Neural cell (in vitro differentiated cells): ENCODE data around the gene KIAA2012. TPM values are rescaled to one million over a fixed set of nuclear protein-coding genes. Genes with fewer than 3 reads are reported as not detected.

Experiments used
- H2AFZ ChIP-seq: fragments of 200-600, 300-800 bp; sonication (generic), shearing (Covaris generic); 2 replicates; pipeline ENCODE4 v1.6.0; 2014; ENCODE audit warnings: low read depth, mild to moderate bottlenecking, antibody characterized with exemption, low read length, moderate library complexity
- H3F3A ChIP-seq: fragments of 200-600 bp; shearing (Covaris generic); 2 replicates; pipeline ENCODE4 v1.6.1; 2016; ENCODE audit warnings: mild to moderate bottlenecking, moderate library complexity, mixed read lengths, antibody characterized with exemption, low read length; ENCODE audit not compliant: insufficient read depth, poor library complexity, severe bottlenecking
- H3K27ac ChIP-seq: fragments of 200-600, 300-800 bp; sonication (generic), shearing (Covaris generic); 2 replicates; pipeline ENCODE4 v1.5.1; 2014; ENCODE audit warnings: mild to moderate bottlenecking, low read length, moderate library complexity
- H3K27me3 ChIP-seq: fragments of 300-800, 200-600 bp; sonication (generic), shearing (Covaris generic); 2 replicates; pipeline ENCODE4 v1.6.0; 2014; ENCODE audit warnings: mild to moderate bottlenecking, low read depth, low read length, moderate library complexity; ENCODE audit not compliant: insufficient read depth
- H3K36me3 ChIP-seq: fragments of 300-800, 200-600 bp; sonication (generic), shearing (Covaris generic); 2 replicates; pipeline ENCODE4 v1.5.1; 2014; ENCODE audit warnings: mild to moderate bottlenecking, antibody characterized with exemption, low read length, moderate library complexity; ENCODE audit not compliant: insufficient read depth
- H3K4me2 ChIP-seq: fragments of 300-800, 200-600 bp; sonication (generic), shearing (Covaris generic); 2 replicates; pipeline ENCODE4 v1.6.0; 2014; ENCODE audit warnings: mild to moderate bottlenecking, low read length
- H3K4me3 ChIP-seq: fragments of 300-800, 200-600 bp; sonication (generic), shearing (Covaris generic); 2 replicates; pipeline ENCODE4 v1.5.1; 2014; ENCODE audit warnings: mild to moderate bottlenecking, low read length, moderate library complexity
- H3K79me2 ChIP-seq: fragments of 200-600 bp; shearing (Covaris generic); replicated peaks from 2 replicates; pipeline ENCODE4 v1.6.0; 2014; ENCODE audit warnings: mild to moderate bottlenecking, low read length, moderate library complexity; ENCODE audit not compliant: insufficient read depth
- H3K9ac ChIP-seq: fragments of 300-800, 200-600 bp; sonication (generic), shearing (Covaris generic); 2 replicates; pipeline ENCODE4 v1.6.1; 2016; ENCODE audit warnings: mild to moderate bottlenecking, low read length, mixed read lengths
- H3K9me2 ChIP-seq: fragments of 200-600 bp; shearing (Covaris generic); 2 replicates; pipeline ENCODE4 v1.6.1; 2016; ENCODE audit warnings: mild to moderate bottlenecking, low read length, mixed read lengths; ENCODE audit not compliant: insufficient read depth
- H3K9me3 ChIP-seq: fragments of 200-600, 300-800 bp; sonication (generic), shearing (Covaris generic); 2 replicates; pipeline ENCODE4 v1.6.1; 2016; ENCODE audit warnings: mild to moderate bottlenecking, mixed run types, low read length, moderate library complexity, mixed read lengths
- H4K20me1 ChIP-seq: fragments of 200-600 bp; shearing (Covaris generic); 2 replicates; pipeline ENCODE4 v1.6.1; 2016; ENCODE audit warnings: mild to moderate bottlenecking, mixed run types; ENCODE audit not compliant: insufficient read depth
- EP300 ChIP-seq: fragments of 450-650 bp; conservative IDR thresholded peaks from 2 replicates; pipeline ENCODE4 v1.6.1; 2014; ENCODE audit warnings: antibody characterized with exemption, mild to moderate bottlenecking, moderate library complexity; ENCODE audit not compliant: poor library complexity, severe bottlenecking
- EZH2 ChIP-seq: fragments of 200-600, 300-800 bp; shearing (Covaris generic), sonication (generic); IDR thresholded peaks from 2 replicates; pipeline ENCODE4 v1.6.1; 2014; ENCODE audit warnings: antibody characterized with exemption, low read length, borderline replicate concordance, mild to moderate bottlenecking; ENCODE audit not compliant: insufficient read depth, poor library complexity, severe bottlenecking
- MXI1 ChIP-seq: fragments of 450-650 bp; conservative IDR thresholded peaks from 2 replicates; pipeline ENCODE4 v1.6.1; 2014; ENCODE audit warnings: antibody characterized with exemption, mild to moderate bottlenecking; ENCODE audit not compliant: poor library complexity, severe bottlenecking
- POLR2AphosphoS5 ChIP-seq: IDR thresholded peaks from 2 replicates; pipeline ENCODE4 v1.6.1; 2012
- RAD21 ChIP-seq: fragments of 450-650 bp; conservative IDR thresholded peaks from 2 replicates; pipeline ENCODE4 v1.6.1; 2014; ENCODE audit warnings: antibody characterized with exemption, mild to moderate bottlenecking, moderate library complexity
- SMC3 ChIP-seq: fragments of 450-650 bp; conservative IDR thresholded peaks from 2 replicates; pipeline ENCODE4 v1.6.1; 2014; ENCODE audit warnings: antibody characterized with exemption, mild to moderate bottlenecking, moderate library complexity; ENCODE audit not compliant: poor library complexity
- TAF1 ChIP-seq: IDR thresholded peaks from 2 replicates; pipeline ENCODE4 v1.6.1; 2012; ENCODE audit warnings: low read depth
- polyA plus RNA-seq: library from polyadenylated mRNA; depleted of rRNA; stranded (reverse); fragments of >200 nt; gene quantifications from 2 replicates; pipeline ENCODE4 v1.2.3, GENCODE V29; 2014
- TF ChIP-seq, protein P1 (sequence below): IDR thresholded peaks from 2 replicates; pipeline ENCODE4 v1.6.1; 2012; ENCODE audit warnings: borderline replicate concordance
- TF ChIP-seq, protein P2 (sequence below): fragments of 450-650 bp; IDR thresholded peaks from 2 replicates; pipeline ENCODE4 v1.5.1; 2014; ENCODE audit warnings: antibody characterized with exemption, mild to moderate bottlenecking, moderate library complexity; ENCODE audit not compliant: poor library complexity, severe bottlenecking

The KIAA2012 gene
- polyA plus RNA-seq, 1 donor from 2014 or later = not detected

DNA sequence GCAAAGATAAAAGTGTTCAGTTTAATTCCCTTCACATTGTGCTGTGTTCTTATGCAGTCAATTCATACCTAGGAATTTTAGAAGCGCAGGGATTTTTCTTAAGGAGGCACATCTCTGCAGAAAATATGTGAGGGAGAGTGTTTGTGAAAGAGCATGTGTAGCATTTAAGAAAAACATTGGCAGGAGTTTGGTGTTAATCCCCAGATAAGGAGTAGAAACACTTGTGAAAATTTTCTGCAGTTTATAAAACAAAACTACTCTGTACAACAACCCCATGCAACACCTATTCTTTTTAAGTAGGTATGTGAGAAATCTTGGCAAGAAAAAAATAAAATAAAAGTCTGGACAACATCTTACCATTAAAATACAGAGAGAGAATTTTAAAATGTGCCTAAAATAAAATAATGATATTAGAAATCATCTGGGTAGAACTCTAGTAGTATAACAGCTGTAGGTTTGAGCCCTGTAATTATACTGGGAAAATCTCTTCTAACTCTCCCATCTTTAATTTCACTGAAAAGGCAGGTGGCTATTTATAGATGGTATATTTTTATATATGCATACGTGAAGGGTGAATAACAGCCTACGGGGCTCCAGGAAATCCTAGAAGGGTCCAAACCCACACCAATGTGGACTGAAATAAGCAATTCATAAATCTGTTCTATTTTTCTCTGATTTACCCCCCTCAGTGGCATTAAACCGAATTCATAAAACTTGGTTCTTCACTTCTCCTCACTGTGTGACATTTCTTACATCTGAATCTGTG, 32.8 kb upstream of the KIAA2012 start:
- peaks cover 28% of the 10 kb centered on the region for H3K27me3 ChIP-seq
- H3K4me3 ChIP-seq = no peak overlapping the region
- H4K20me1 ChIP-seq = no peaks in the 10 kb centered on the region

DNA sequence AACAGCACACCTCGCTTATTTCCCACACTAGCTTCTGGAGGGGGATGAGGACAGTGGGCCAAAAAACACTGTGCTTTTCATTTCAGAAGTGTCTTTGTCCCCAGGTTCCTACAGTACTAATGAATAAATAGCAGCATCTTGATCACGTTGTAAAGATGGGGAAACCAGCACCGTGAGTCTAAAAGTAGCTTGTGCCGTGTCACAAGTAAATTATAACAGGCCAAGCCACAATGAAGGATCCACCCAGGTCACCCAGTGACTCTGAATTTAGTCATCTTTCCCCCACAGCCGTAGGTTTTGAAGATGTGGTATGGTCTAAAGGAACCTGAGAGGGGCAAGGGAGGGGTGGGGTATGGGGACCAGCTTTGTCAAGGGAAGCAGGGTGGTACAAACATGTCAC, 30.6 kb upstream of the KIAA2012 start:
- Histone ChIP-seq H3K4me3 (no peak overlapping the region), H2AFZ (no peak overlapping the region), H3K9me2 (no peaks in the 10 kb centered on the region), H4K20me1 (no peaks in the 10 kb centered on the region), H3K79me2 (peaks cover 12% of the 10 kb centered on the region), H3K27ac (no peak overlapping the region), H3K9ac (no peak overlapping the region), H3K36me3 (no peaks in the 10 kb centered on the region), H3K27me3 (peaks cover 6% of the 10 kb centered on the region), H3F3A (peaks cover 7% of the 10 kb centered on the region), H3K9me3 (no peaks in the 10 kb centered on the region), H3K4me2 (no peak overlapping the region)
- TF ChIP-seq, protein P1, sequence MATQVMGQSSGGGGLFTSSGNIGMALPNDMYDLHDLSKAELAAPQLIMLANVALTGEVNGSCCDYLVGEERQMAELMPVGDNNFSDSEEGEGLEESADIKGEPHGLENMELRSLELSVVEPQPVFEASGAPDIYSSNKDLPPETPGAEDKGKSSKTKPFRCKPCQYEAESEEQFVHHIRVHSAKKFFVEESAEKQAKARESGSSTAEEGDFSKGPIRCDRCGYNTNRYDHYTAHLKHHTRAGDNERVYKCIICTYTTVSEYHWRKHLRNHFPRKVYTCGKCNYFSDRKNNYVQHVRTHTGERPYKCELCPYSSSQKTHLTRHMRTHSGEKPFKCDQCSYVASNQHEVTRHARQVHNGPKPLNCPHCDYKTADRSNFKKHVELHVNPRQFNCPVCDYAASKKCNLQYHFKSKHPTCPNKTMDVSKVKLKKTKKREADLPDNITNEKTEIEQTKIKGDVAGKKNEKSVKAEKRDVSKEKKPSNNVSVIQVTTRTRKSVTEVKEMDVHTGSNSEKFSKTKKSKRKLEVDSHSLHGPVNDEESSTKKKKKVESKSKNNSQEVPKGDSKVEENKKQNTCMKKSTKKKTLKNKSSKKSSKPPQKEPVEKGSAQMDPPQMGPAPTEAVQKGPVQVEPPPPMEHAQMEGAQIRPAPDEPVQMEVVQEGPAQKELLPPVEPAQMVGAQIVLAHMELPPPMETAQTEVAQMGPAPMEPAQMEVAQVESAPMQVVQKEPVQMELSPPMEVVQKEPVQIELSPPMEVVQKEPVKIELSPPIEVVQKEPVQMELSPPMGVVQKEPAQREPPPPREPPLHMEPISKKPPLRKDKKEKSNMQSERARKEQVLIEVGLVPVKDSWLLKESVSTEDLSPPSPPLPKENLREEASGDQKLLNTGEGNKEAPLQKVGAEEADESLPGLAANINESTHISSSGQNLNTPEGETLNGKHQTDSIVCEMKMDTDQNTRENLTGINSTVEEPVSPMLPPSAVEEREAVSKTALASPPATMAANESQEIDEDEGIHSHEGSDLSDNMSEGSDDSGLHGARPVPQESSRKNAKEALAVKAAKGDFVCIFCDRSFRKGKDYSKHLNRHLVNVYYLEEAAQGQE = no peak
- TF ChIP-seq MXI1 = no peak
- no peak for TF ChIP-seq RAD21
- TF ChIP-seq EZH2 = no peak
- no peak for TF ChIP-seq SMC3
- no peak for TF ChIP-seq POLR2AphosphoS5
- no peak for TF ChIP-seq TAF1
- TF ChIP-seq EP300 = no peak
- TF ChIP-seq, protein P2, sequence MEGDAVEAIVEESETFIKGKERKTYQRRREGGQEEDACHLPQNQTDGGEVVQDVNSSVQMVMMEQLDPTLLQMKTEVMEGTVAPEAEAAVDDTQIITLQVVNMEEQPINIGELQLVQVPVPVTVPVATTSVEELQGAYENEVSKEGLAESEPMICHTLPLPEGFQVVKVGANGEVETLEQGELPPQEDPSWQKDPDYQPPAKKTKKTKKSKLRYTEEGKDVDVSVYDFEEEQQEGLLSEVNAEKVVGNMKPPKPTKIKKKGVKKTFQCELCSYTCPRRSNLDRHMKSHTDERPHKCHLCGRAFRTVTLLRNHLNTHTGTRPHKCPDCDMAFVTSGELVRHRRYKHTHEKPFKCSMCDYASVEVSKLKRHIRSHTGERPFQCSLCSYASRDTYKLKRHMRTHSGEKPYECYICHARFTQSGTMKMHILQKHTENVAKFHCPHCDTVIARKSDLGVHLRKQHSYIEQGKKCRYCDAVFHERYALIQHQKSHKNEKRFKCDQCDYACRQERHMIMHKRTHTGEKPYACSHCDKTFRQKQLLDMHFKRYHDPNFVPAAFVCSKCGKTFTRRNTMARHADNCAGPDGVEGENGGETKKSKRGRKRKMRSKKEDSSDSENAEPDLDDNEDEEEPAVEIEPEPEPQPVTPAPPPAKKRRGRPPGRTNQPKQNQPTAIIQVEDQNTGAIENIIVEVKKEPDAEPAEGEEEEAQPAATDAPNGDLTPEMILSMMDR = no peak

More for the DNA sequence above, 32.8 kb upstream of the KIAA2012 start:
- Histone ChIP-seq H3K9me3 (no peaks in the 10 kb centered on the region), H3K36me3 (no peaks in the 10 kb centered on the region), H2AFZ (no peak overlapping the region), H3K4me2 (no peak overlapping the region), H3F3A (peaks cover 4% of the 10 kb centered on the region), H3K9me2 (no peaks in the 10 kb centered on the region), H3K79me2 (peaks cover 21% of the 10 kb centered on the region), H3K9ac (no peak overlapping the region), H3K27ac (no peak overlapping the region)
- TF ChIP-seq, protein P1 = no peak
- TF ChIP-seq EZH2 = no peak
- no peak for TF ChIP-seq SMC3
- no peak for TF ChIP-seq POLR2AphosphoS5
- no peak for TF ChIP-seq TAF1
- TF ChIP-seq RAD21 = no peak
